NCI-H2029 treated with DMSO at 0.1 percent for 48 hours (cell line): ENCODE data around the gene USP17L20.
"Not testable (repeated sequence)": the region's sequence is repeated elsewhere in the genome, so short reads cannot be mapped to it uniquely, and the experiment has no call there.

Source experiments
- DNase-seq: peaks from one replicate; lab custom pipeline; 2025; lab: John Stamatoyannopoulos, UW

USP17L20 gene, protein sequence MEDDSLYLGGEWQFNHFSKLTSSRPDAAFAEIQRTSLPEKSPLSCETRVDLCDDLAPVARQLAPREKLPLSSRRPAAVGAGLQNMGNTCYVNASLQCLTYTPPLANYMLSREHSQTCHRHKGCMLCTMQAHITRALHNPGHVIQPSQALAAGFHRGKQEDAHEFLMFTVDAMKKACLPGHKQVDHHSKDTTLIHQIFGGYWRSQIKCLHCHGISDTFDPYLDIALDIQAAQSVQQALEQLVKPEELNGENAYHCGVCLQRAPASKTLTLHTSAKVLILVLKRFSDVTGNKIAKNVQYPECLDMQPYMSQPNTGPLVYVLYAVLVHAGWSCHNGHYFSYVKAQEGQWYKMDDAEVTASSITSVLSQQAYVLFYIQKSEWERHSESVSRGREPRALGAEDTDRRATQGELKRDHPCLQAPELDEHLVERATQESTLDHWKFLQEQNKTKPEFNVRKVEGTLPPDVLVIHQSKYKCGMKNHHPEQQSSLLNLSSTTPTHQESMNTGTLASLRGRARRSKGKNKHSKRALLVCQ

DNA sequence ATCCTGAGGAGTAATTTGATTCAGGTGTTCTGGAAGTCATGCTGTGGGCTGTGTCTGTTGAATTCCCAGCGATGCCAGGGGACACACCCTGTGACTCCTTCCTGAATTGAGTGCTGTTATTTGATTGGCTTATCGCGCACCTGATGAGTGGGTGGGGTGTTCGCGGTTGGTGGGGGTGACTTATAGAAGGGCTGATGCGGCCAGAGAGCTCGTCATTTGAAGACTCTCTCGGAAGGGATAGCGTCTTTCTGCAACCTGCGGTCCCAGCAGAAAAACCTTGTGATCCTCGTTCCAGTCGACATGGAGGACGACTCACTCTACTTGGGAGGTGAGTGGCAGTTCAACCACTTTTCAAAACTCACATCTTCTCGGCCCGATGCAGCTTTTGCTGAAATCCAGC is at the start of gene USP17L20:
Gene USP17L20 (plus strand): TSS at position 301 of the 400 bp plus-strand sequence. CDS start 0 bp downstream, at position 301.
- not testable (repeated sequence) for DNase-seq

DNA sequence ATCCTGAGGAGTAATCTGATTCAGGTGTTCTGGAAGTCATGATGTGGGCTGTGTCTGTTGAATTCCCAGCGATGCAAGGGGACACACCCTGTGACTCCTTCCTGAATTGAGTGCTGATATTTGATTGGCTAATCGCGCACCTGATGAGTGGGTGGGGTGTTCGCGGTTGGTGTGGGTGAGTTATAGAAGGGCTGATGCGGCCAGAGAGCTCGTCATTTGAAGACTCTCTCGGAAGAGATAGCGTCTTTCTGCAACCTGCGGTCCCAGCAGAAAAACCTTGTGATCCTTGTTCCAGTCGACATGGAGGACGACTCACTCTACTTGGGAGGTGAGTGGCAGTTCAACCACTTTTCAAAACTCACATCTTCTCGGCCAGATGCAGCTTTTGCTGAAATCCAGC is 47.6 kb upstream of the USP17L20 start, which contains the start of gene USP17L10:
Gene USP17L10 (plus strand): TSS at position 301 of the 400 bp plus-strand sequence. CDS start 0 bp downstream, at position 301.
- not testable (repeated sequence) for DNase-seq

DNA sequence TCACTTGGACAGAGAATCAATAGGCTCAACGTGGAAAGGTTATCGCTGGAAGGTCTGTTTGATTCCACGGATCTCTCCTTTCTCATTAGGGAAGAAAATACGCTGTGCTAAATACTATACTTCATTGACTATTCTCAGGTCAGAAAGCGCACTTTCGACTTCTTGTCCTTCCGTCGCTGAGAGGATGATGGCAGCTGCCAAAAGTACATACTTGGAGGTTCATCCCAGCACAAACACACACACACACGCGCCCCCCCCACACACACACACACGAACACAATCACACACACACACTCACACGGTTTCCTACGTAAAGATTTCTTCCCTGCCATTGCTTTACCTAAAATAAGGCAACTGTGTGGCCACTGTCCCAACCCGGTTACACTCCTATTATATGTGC is 43.2 kb upstream of the USP17L20 start:
- DNase-seq: not testable (repeated sequence)

DNA sequence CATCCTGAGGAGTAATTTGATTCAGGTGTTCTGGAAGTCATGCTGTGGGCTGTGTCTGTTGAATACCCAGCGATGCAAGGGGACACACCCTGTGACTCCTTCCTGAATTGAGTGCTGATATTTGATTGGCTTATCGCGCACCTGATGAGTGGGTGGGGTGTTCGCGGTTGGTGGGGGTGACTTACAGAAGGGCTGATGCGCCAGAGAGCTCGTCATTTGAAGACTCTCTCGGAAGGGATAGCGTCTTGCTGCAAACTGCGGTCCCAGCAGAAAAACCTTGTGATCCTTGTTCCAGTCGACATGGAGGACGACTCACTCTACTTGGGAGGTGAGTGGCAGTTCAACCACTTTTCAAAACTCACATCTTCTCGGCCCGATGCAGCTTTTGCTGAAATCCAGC is 42.8 kb upstream of the USP17L20 start, which contains the start of gene USP17L11:
Gene USP17L11 (plus strand): TSS at position 301 of the 400 bp plus-strand sequence. CDS start 0 bp downstream, at position 301.
- not testable (repeated sequence) for DNase-seq

DNA sequence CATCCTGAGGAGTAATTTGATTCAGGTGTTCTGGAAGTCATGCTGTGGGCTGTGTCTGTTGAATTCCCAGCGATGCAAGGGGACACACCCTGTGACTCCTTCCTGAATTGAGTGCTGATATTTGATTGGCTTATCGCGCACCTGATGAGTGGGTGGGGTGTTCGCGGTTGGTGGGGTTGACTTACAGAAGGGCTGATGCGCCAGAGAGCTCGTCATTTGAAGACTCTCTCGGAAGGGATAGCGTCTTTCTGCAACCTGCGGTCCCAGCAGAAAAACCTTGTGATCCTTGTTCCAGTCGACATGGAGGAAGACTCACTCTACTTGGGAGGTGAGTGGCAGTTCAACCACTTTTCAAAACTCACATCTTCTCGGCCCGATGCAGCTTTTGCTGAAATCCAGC is 38.1 kb upstream of the USP17L20 start, which contains the start of gene USP17L12:
Gene USP17L12 (plus strand): TSS at position 301 of the 400 bp plus-strand sequence. CDS start 0 bp downstream, at position 301.
- not testable (repeated sequence) for DNase-seq

DNA sequence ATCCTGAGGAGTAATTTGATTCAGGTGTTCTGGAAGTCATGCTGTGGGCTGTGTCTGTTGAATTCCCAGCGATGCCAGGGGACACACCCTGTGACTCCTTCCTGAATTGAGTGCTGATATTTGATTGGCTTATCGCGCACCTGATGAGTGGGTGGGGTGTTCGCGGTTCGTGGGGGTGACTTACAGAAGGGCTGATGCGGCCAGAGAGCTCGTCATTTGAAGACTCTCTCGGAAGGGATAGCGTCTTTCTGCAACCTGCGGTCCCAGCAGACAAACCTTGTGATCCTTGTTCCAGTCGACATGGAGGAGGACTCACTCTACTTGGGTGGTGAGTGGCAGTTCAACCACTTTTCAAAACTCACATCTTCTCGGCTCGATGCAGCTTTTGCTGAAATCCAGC is 33.3 kb upstream of the USP17L20 start, which contains the start of gene USP17L13:
Gene USP17L13 (plus strand): TSS at position 301 of the 400 bp plus-strand sequence. CDS start 0 bp downstream, at position 301.
- not testable (repeated sequence) for DNase-seq

DNA sequence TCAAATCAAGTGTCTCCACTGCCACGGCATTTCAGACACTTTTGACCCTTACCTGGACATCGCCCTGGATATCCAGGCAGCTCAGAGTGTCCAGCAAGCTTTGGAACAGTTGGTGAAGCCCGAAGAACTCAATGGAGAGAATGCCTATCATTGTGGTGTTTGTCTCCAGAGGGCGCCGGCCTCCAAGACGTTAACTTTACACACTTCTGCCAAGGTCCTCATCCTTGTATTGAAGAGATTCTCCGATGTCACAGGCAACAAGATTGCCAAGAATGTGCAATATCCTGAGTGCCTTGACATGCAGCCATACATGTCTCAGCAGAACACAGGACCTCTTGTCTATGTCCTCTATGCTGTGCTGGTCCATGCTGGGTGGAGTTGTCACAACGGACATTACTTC is 27.7 kb upstream of the USP17L20 start:
- not testable (repeated sequence) for DNase-seq

DNA sequence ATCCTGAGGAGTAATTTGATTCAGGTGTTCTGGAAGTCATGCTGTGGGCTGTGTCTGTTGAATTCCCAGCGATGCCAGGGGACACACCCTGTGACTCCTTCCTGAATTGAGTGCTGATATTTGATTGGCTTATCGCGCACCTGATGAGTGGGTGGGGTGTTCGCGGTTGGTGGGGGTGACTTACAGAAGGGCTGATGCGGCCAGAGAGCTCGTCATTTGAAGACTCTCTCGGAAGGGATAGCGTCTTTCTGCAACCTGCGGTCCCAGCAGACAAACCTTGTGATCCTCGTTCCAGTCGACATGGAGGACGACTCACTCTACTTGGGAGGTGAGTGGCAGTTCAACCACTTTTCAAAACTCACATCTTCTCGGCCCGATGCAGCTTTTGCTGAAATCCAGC is 23.8 kb upstream of the USP17L20 start, which contains the start of gene USP17L15:
Gene USP17L15 (plus strand): TSS at position 301 of the 400 bp plus-strand sequence. CDS start 0 bp downstream, at position 301.
- not testable (repeated sequence) for DNase-seq

DNA sequence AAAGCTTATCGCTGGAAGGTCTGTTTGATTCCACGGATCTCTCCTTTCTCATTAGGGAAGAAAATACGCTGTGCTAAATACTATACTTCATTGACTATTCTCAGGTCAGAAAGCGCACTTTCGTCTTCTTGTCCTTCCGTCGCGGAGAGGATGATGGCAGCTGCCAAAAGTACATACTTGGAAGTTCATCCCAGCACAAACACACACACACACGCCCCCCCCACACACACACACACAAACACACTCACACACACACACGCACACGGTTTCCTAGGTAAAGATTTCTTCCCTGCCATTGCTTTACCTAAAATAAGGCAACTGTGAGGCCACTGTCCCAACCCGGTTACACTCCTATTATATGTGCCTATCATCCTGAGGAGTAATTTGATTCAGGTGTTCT is 19.5 kb upstream of the USP17L20 start:
- not testable (repeated sequence) for DNase-seq

DNA sequence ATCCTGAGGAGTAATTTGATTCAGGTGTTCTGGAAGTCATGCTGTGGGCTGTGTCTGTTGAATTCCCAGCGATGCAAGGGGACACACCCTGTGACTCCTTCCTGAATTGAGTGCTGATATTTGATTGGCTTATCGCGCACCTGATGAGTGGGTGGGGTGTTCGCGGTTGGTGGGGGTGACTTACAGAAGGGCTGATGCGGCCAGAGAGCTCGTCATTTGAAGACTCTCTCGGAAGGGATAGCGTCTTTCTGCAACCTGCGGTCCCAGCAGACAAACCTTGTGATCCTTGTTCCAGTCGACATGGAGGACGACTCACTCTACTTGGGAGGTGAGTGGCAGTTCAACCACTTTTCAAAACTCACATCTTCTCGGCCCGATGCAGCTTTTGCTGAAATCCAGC is 14.3 kb upstream of the USP17L20 start, which contains the start of gene USP17L17:
Gene USP17L17 (plus strand): TSS at position 301 of the 400 bp plus-strand sequence. CDS start 0 bp downstream, at position 301.
- DNase-seq: not testable (repeated sequence)

DNA sequence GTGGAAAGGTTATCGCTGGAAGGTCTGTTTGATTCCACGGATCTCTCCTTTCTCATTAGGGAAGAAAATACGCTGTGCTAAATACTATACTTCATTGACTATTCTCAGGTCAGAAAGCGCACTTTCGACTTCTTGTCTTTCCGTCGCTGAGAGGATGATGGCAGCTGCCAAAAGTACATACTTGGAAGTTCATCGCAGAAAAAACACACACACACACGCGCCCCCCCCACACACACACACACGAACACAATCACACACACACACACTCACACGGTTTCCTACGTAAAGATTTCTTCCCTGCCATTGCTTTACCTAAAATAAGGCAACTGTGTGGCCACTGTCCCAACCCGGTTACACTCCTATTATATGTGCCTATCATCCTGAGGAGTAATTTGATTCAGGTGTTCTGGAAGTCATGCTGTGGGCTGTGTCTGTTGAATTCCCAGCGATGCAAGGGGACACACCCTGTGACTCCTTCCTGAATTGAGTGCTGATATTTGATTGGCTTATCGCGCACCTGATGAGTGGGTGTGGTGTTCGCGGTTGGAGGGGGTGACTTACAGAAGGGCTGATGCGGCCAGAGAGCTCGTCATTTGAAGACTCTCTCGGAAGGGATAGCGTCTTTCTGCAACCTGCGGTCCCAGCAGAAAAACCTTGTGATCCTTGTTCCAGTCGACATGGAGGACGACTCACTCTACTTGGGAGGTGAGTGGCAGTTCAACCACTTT is 9.8 kb upstream of the USP17L20 start, which contains the start of gene USP17L18:
Gene USP17L18 (plus strand): TSS at position 678 of the 728 bp plus-strand sequence. CDS start 0 bp downstream, at position 678.
- not testable (repeated sequence) for DNase-seq

DNA sequence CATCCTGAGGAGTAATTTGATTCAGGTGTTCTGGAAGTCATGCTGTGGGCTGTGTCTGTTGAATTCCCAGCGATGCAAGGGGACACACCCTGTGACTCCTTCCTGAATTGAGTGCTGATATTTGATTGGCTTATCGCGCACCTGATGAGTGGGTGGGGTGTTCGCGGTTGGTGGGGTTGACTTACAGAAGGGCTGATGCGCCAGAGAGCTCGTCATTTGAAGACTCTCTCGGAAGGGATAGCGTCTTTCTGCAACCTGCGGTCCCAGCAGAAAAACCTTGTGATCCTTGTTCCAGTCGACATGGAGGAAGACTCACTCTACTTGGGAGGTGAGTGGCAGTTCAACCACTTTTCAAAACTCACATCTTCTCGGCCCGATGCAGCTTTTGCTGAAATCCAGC is 4.8 kb upstream of the USP17L20 start, which contains the start of gene USP17L19:
Gene USP17L19 (plus strand): TSS at position 301 of the 400 bp plus-strand sequence. CDS start 0 bp downstream, at position 301.
- DNase-seq: not testable (repeated sequence)

DNA sequence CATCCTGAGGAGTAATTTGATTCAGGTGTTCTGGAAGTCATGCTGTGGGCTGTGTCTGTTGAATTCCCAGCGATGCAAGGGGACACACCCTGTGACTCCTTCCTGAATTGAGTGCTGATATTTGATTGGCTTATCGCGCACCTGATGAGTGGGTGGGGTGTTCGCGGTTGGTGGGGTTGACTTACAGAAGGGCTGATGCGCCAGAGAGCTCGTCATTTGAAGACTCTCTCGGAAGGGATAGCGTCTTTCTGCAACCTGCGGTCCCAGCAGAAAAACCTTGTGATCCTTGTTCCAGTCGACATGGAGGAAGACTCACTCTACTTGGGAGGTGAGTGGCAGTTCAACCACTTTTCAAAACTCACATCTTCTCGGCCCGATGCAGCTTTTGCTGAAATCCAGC is 4.6 kb downstream of the USP17L20 start, which contains the start of gene USP17L21:
Gene USP17L21 (plus strand): TSS at position 301 of the 400 bp plus-strand sequence. CDS start 0 bp downstream, at position 301.
- not testable (repeated sequence) for DNase-seq

DNA sequence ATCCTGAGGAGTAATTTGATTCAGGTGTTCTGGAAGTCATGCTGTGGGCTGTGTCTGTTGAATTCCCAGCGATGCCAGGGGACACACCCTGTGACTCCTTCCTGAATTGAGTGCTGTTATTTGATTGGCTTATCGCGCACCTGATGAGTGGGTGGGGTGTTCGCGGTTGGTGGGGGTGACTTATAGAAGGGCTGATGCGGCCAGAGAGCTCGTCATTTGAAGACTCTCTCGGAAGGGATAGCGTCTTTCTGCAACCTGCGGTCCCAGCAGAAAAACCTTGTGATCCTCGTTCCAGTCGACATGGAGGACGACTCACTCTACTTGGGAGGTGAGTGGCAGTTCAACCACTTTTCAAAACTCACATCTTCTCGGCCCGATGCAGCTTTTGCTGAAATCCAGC is 9.4 kb downstream of the USP17L20 start, which contains the start of gene USP17L22:
Gene USP17L22 (plus strand): TSS at position 301 of the 400 bp plus-strand sequence. CDS start 0 bp downstream, at position 301.
- DNase-seq: not testable (repeated sequence)

DNA sequence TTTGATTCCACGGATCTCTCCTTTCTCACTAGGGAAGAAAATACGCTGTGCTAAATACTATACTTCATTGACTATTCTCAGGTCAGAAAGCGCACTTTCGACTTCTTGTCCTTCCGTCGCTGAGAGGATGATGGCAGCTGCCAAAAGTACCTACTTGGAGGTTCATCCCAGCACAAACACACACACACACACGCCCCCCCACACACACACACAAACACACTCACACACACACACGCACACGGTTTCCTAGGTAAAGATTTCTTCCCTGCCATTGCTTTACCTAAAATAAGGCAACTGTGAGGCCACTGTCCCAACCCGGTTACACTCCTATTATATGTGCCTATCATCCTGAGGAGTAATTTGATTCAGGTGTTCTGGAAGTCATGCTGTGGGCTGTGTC is 13.8 kb downstream of the USP17L20 start:
- not testable (repeated sequence) for DNase-seq
